GM18519 (cell line): ENCODE measurements around the gene CD8B.

Experiments
- ATAC-seq: cut with Tn5 transposase; IDR thresholded peaks from one replicate; pipeline ENCODE4 v1.9.1; 2021; ENCODE audit warnings: mild to moderate bottlenecking, moderate library complexity; ENCODE audit not compliant: unreplicated experiment, low FRiP score

The CD8B gene

DNA sequence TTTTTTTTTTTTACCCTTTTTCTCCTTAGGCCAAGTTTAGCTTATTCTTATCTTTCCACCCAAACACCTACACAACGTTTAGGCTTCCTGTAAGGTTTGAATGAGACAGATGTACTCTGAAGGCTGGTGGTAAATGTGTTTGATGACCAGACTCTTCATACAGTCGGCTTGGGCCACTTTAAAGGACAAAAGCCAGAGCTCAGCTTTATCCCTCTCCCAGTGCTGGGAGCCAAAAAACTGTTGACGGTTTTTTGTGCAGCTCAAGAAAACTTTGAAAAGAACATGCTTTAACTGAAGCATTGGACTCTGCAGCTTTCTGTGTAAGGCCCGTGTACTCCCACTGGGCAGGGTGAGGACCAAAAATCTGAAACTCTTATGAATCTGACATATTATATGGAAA, 86.3 kb downstream of the CD8B start:
- no peak for ATAC-seq

DNA sequence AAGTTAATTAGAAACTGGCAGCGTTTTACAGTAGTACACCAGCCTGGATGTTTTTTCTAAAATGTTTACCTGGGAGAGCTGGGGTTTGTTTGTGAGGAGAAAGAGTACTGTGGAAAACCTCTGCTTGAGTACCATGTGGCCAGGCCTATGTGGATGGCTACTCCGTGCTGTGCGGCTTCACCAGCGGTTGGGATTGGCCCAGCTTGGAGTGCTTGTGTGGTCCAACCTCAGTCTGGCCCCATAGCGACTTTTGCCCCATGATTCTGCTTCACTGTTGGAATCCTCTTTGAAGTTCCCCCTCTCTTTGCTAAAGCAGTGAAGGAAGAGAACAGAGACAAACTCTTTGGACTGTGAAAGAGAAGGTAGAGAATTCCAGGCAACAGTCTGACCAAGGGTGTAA, 86.8 kb downstream of the CD8B start:
- no peak for ATAC-seq

DNA sequence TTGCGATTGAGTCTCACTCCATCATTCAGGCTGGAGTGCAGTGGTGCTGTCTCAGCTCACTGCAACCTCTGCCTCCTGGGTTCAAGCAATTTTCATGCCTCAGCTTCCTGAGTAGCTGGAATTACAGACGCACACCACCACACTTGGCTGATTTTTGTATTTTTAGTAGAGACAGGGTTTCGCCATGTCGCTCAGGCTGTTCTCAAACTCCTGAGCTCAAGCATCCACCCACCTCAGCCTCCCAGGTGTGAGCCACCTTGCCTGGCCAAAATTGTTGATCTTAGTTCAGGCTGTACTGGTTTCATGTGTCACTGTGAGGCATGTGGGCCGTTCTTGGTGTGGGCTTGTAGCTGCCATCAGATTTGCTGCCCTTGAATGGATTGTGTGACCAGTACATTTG, 89.1 kb downstream of the CD8B start:
- ATAC-seq: no peak

DNA sequence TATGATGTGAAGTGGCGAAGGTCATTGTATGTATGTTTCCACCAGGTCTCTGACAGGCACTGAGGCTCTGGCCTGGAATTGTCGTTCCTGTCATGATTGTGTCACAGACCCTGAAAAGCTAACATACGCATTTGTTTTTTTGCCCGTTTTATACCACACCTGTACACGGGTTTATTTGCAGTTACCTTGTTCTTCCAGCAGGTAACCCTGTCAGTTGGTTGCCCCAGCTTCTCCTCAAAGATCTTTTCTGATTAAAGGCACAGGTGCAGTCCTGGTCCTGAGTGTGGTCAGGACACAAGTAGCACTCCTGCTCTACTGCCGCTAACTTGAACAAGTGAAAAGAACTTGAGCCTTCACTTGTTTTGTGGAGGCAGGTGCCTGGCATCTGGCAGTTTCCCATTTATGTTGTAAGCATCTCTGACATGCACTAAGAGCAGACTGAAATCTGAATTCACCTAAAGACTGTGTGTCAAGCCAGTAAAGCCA, 90.8 kb downstream of the CD8B start:
- ATAC-seq: no peak

DNA sequence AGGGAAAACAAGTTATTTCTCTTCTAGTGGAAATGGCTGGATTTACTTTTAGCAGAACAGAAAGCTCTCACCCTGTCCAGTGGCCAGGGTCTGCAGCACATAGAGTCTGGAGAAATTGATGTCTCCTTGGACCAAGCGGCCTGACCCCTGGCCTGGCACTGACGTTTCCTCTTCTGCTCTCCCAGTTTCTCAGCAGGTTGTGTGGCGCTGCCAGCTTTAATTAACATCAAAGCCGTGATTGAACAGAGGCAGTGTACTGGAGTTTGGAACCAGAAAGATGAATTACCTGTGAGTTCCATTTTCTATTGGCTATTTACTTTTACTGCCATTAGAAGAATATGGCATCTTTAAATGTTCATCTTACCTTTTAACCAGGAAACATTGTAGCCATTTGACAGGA, 91.8 kb downstream of the CD8B start:
- no peak for ATAC-seq

DNA sequence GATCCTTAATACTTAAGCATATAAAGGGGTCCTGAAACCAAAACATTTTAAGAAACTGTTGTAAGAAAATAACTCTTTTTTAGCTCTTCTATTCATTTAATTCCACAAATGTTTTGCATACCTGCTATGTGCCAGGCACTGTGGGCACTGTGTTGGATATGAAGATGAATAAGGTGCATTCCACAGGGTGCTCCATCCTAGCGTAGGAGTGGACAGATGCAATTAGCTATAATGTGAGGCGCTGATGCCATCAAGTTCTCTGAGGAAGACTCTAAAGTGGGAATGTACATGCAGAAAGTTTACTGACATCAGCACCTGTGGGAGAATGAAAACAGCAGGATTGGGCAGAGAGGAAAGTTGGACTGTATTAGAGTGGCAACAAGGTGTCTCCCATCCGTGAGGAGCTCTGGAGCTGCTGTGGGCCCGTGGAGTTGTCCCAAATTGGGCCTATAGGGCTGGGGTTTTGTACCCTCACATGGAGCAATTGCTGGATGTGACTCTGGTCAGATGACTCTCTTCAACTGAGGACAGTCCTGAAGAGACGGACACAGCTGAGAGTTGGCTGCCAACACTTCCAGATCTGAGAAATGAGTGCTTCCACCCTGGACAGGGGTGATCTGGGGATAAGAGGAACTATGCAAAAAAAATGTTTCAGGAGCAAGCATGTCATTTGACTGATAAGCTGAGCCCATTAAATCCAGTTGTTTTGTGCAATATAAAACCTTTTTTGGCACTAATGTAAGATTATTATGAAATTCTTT, 93.3 kb downstream of the CD8B start:
- ATAC-seq: no peak
